HL-60/S4 treated with retinoic acid at 250 ng/mL for 4 days and 3 days (cell line): Measurements from ENCODE around the gene PDE3A.

Experiments used
- in situ Hi-C: fragments of 300-500 bp; cut with MboI; formaldehyde crosslinking; loops from 2 replicates; pipeline ENCODE4 v1.7.0; 2022; ENCODE audit warnings: low sequenced_read_pairs

Gene PDE3A

GRCh38 chr12:20490213-20490612 is 121.9 kb downstream of the PDE3A start:
- in situ Hi-C loops, result no loop called here

DNA sequence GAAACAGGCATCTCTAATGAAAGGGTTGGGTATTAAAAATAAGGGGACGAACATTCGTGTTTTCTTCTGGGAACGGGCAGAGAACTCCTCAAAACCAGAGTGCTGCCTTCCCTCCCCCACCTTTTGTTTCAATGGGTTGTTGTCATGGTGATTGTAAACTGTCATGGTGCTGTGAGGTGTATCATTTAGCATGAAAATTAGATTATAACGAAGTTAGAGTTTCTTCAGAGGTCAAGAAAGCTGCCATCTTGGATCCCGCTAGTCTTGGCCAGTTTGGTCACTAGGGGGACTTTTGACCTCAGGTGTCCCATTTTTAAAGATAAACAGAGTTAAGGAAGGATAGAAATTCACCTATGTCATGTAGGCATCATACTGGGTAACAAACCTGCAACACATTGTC is 123.0 kb downstream of the PDE3A start:
- in situ Hi-C loops, result no loop called here

GRCh38 chr12:20492251-20492760 is 124.0 kb downstream of the PDE3A start:
- in situ Hi-C loops, result no loop called here

- in situ Hi-C loops, result no loop called here
Measured at GRCh38 chr12:20493934-20494333, 125.6 kb downstream of the PDE3A start.

DNA sequence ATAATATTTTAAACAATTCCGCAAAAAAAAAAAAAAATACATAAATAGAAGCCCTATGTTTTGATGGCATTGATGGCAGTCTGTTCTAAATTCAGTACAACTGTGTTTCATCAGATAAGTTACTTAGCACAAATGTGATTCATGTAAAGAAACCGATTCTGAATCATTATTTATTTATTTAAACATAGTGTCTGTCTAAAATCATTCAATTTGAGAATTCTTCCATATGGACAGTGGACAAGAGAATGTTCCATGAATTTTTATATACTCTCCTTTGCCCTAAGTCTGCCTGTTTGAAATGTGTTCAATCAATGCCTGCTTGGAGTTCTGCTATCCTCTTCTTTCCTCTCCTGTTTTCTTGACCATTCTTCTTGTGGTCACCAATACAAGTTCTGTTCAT is 126.5 kb downstream of the PDE3A start:
- in situ Hi-C loops, result no loop called here

DNA sequence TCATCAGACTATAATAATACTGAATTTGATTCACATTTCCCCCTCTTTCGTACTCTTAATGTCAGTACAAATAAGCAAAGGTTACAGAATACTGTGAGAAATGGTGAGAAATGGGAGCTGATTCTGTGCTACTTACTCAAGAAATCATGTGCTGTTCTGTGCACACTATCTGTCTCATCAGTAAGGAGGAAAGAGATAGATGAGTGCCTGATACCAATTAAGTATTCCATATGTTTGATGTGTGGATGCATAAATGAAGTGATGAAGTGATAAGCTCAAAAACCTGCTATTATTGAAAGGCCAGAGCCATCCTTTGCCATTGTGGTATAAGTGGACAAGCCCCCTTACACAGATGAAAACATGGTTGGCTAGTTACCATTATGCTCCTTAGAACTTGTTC is 127.7 kb downstream of the PDE3A start:
- in situ Hi-C loops, result no loop called here

DNA sequence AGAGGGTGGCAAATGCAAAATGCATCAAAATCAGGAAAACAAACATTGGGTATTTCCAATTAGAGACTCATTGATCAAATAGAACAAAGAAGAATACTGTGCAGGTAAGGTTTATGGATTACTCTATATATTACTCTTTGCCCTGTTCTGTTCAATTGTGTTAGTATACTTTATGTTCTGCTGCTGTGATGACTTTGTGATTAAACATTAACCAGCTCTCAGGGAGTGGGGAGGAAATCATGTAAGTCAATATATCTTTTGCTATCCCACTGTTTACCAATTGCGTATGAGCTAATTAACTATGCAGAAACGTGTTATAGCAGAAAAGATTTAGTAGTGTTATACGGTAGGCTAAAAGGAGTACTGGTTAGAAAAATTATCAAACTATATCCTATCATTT is 129.4 kb downstream of the PDE3A start:
- in situ Hi-C loops, result no loop called here

DNA sequence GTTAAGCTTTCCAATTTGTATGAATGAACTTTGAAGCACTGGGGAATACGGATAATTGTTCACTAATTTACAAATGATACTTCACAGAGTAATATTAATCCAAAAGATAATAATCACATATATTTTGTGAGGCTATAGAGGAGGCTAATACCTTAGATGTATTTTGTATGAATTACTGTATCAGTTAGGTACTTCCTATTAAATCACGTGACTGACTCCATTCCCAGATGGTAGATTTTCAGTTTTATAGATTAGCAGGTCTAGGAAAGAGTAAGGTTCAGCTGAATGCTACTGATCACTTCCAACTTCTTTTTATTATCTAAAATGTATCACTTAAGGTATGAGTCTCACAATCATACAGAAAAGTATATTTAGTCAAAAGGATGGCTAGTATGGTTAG is 133.6 kb downstream of the PDE3A start:
- in situ Hi-C loops, result no loop called here

GRCh38 chr12:20503858-20504257 is 135.5 kb downstream of the PDE3A start:
- in situ Hi-C loops, result no loop called here

- in situ Hi-C loops, result no loop called here
Measured at GRCh38 chr12:20505056-20505455, 136.7 kb downstream of the PDE3A start.

DNA sequence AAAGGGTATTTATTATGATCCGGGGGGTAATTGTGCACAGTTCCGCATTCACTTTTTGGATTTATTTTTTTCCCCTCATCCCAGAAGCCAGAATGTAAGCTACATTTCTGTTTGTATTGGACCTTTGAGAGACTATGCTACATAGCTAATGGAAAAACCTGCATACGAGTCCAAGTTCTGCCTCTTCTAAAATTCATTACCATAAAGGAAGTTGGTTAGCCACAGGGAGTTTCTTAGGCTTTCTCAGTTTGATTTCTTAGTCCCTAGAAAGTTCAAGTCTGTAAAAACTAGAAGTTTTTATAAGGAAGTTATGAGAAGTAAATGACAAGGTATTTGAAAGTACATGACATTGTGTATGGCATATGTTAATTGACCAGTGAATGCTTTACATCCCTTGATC is 138.7 kb downstream of the PDE3A start:
- in situ Hi-C loops, result no loop called here

- in situ Hi-C loops, result no loop called here
Measured at GRCh38 chr12:20507711-20508110, 139.4 kb downstream of the PDE3A start.

GRCh38 chr12:20508359-20508758 is 140.0 kb downstream of the PDE3A start:
- in situ Hi-C loops, result no loop called here

DNA sequence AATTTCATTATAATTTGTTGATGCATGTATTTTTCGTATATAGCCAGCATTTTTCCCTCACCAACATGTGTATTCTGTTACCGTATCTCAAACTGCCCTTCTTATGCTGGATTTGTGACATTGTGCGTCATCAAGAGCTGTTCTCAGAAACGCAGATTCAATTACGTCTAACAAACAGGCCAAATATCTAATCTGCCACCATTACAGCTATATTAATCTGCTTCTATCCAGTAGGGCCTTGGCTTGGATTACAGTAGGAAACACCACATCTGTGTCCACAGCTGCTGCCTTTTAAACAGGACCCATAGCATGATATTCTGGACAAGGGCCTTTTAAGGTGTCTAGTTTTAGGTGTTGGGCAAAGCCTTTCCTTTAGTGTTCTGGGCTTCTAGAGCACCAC is 140.6 kb downstream of the PDE3A start:
- in situ Hi-C loops, result no loop called here

GRCh38 chr12:20510811-20511210 is 142.5 kb downstream of the PDE3A start:
- in situ Hi-C loops, result no loop called here

GRCh38 chr12:20513189-20513588 is 144.9 kb downstream of the PDE3A start:
- in situ Hi-C loops, result no loop called here

DNA sequence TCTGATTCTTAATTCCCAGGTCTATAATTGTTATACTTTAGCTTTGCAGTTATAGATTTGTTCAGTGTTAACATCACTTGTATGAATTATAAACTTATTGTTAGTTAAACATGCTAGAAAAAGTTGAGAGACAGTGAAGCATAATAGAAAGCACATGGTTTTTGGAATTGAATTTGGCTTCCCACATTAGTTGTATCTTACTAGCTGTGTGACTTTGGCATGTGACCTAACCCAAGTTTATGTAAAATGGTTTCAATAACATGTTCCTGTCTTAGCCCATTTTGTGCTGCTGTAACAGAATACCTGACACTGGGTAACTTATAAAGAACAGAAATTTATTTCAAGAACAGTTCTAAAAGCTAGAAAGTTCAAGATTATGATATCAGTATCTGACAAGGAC is 146.3 kb downstream of the PDE3A start:
- in situ Hi-C loops, result no loop called here

GRCh38 chr12:20520532-20520931 is 152.2 kb downstream of the PDE3A start:
- in situ Hi-C loops, result no loop called here

GRCh38 chr12:20523658-20524057 is 155.3 kb downstream of the PDE3A start:
- in situ Hi-C loops, result no loop called here

- in situ Hi-C loops, result no loop called here
Measured at GRCh38 chr12:20524113-20524512, 155.8 kb downstream of the PDE3A start.

DNA sequence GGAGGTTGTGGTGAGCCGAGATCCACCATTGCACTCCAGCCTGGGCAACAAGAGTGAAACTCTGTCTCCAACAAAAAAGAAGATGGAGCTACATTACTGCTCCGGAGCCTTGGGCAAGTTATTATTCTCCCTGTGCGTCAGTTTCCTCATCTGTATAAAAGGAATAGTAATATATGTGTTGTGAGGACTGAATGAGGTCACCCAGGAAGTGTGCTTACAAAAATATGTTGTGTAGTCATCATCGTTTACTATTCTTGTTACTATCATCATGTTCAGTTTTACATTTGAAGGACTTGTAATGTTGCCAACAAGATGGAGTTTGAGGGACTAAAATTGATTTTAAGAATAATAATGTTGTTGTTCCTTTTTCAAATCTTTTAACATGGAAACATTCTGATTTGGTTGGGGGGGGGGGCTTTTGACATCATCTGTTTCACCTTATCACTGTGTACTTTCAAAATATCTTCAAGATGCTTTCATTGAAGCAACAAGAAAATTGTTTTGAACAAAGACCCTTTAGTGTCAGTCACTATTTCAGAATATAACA is 156.8 kb downstream of the PDE3A start:
- in situ Hi-C loops, result no loop called here

DNA sequence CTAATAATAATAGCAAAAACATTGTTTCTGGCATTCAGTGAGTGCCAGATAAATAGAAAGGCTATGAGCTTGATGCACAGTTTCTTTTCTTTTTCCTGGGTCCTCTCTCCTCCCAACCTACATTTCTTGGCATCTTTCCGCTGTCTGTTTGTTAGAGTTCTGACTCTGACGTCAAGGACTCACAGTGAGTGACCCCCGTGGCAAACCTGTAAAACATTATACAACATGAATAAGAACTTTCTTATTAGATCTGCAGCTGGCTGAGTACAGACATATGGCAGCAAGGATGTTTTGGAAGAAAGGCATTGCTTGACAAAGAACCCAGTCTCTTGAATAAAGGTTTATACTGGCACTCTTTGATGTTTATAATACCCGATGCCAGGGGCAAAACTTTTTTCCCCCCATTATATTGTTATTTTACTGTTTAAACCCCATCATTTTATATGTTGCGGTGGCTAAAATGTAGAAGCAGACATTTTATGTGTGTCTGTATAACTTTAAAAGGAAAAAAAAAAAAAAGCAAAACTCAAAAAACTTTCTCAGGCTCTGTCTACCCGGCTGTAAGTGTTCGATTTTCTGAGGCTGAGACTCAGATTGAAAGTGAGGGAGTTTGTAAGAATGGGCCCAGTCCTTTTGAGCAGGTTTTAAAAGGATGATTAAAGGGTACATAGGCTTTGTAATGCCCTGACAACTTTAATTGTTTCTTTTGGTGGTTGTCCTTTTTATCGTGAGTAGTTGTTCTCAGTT is 159.3 kb downstream of the PDE3A start:
- in situ Hi-C loops, result no loop called here

- in situ Hi-C loops, result no loop called here
Measured at GRCh38 chr12:20528208-20528607, 159.9 kb downstream of the PDE3A start.
